Skeletal muscle satellite cell (primary cell): Measurements from ENCODE around the gene FAM181B.

Experiments
- H3K27me3 ChIP-seq: 2 replicates; pipeline ENCODE4 v1.7.0; 2013; ENCODE audit warnings: low read length; ENCODE audit not compliant: control insufficient read depth, insufficient read depth
- H3K36me3 ChIP-seq: 2 replicates; pipeline ENCODE4 v1.7.0; 2013; ENCODE audit warnings: mild to moderate bottlenecking, control low read depth, low read length; ENCODE audit not compliant: insufficient read depth
- H3K4me1 ChIP-seq: 2 replicates; pipeline ENCODE4 v1.7.0; 2013; ENCODE audit warnings: low read length; ENCODE audit not compliant: control insufficient read depth, insufficient read depth
- H3K4me2 ChIP-seq: 2 replicates; pipeline ENCODE4 v1.7.0; 2013; ENCODE audit warnings: mild to moderate bottlenecking, low read length
- H3K4me3 ChIP-seq: 2 replicates; pipeline ENCODE4 v1.7.0; 2013; ENCODE audit warnings: low read length
- H3K9ac ChIP-seq: 2 replicates; pipeline ENCODE4 v1.7.0; 2013; ENCODE audit warnings: mild to moderate bottlenecking, low read depth, low read length, moderate library complexity
- H3K9me3 ChIP-seq: replicated peaks from 2 replicates; pipeline ENCODE4 v1.7.0; 2013; ENCODE audit warnings: mild to moderate bottlenecking, control low read depth, low read length

Gene FAM181B

DNA sequence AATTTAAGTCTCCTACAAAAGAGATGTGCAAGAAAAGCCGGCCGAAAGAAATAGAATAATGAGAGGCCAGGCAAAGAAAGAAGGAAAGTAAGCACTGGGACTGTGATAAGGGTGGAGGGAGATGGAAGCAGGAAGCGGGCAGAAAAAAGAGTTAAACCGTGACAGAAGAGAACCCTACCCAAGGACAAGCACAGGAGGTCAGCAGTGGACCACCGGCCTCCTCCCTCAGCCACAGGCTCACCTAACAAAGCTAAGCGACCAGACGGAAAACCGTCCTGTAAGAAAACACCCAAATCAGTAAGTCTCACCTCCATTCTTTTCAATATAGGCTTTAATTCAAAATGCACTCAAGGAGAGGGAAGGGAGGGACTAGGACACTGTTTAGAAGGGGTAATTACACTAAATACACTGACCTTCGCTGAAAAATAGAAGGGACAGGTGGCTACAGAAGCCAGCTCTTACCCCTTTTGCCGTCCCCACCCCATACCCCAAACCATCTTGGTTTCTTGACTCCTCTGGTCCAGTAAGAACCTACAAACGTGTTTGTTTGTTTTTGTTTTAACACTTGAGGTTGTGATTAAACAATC is 1.9 kb downstream of the FAM181B start:
- H3K4me1 ChIP-seq, result no peaks in the 10 kb centered on the region
- no peaks in the 10 kb centered on the region for H3K9me3 ChIP-seq
- H3K4me3 ChIP-seq, result no peak overlapping the region
- peaks cover 75% of the 10 kb centered on the region for H3K27me3 ChIP-seq
- no peaks in the 10 kb centered on the region for H3K36me3 ChIP-seq
- no peak overlapping the region for H3K4me2 ChIP-seq
- no peak overlapping the region for H3K9ac ChIP-seq

- Histone ChIP-seq H3K4me2 (no peak overlapping the region), H3K36me3 (no peaks in the 10 kb centered on the region), H3K9me3 (no peaks in the 10 kb centered on the region), H3K4me3 (no peak overlapping the region), H3K27me3 (peaks cover 75% of the 10 kb centered on the region), H3K4me1 (no peaks in the 10 kb centered on the region), H3K9ac (no peak overlapping the region)
These were observed 2.9 kb downstream of the FAM181B start for GRCh38 chr11:82730754-82731153.

DNA sequence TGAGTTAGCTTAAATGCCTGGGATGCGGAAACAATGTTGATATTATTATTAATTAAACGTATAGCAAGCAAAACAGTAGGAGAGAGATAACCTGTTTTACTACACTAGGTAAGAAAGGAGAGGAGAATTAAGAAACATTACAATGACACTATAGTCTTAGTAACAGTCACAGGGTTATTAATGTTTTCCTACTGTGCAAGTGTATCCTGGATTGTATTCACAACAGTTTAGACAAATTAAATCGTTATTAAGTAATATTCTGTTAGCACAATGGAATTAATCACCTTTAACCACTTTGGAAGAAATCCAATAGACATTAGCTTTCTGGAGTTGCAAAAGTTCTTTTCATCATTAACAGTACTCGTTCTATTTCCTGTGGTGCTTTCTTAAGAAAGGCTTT is 3.4 kb downstream of the FAM181B start:
- H3K4me1 ChIP-seq, result no peaks in the 10 kb centered on the region
- no peaks in the 10 kb centered on the region for H3K9me3 ChIP-seq
- no peak overlapping the region for H3K4me2 ChIP-seq
- H3K4me3 ChIP-seq, result no peak overlapping the region
- no peaks in the 10 kb centered on the region for H3K36me3 ChIP-seq
- H3K9ac ChIP-seq, result no peak overlapping the region
- H3K27me3 ChIP-seq, result peaks cover 79% of the 10 kb centered on the region

DNA sequence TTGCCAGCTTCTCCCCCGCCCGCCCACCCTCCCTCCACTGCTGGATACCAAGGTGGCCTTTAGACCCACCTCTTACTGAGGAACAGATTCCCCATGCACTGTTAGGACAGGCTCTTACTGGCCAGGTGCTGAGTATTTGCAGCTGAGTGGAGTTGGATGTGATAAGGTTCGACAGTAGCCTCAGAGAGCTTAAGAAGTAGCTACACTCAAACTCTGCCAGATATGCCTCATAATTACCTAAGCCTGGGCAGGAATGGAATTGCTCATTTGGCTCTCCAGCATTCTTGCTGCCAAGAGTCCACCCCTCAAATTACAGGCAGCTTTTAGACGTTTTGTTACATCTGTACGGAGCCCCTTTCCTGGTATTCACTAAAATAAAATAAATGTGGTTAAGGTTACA is 9.6 kb downstream of the FAM181B start:
- no peak overlapping the region for H3K4me3 ChIP-seq
- no peak overlapping the region for H3K9ac ChIP-seq
- peaks cover 3% of the 10 kb centered on the region for H3K4me1 ChIP-seq
- H3K9me3 ChIP-seq, result no peaks in the 10 kb centered on the region
- peaks cover 27% of the 10 kb centered on the region for H3K27me3 ChIP-seq
- no peaks in the 10 kb centered on the region for H3K36me3 ChIP-seq
- no peak overlapping the region for H3K4me2 ChIP-seq

GRCh38 chr11:82722231-82722630 is 11.4 kb downstream of the FAM181B start:
- Histone ChIP-seq H3K9ac (no peak overlapping the region), H3K4me2 (no peak overlapping the region)

GRCh38 chr11:82720267-82721065 is 13.2 kb downstream of the FAM181B start:
- Histone ChIP-seq H3K4me3 (no peak overlapping the region), H3K4me1 (peaks cover 3% of the 10 kb centered on the region), H3K9me3 (no peaks in the 10 kb centered on the region), H3K27me3 (peaks cover 14% of the 10 kb centered on the region), H3K9ac (no peak overlapping the region), H3K4me2 (no peak overlapping the region), H3K36me3 (no peaks in the 10 kb centered on the region)

More at GRCh38 chr11:82722231-82722630, 11.4 kb downstream of the FAM181B start:
- no peaks in the 10 kb centered on the region for H3K9me3 ChIP-seq
- no peaks in the 10 kb centered on the region for H3K36me3 ChIP-seq
- peaks cover 23% of the 10 kb centered on the region for H3K27me3 ChIP-seq
- H3K4me3 ChIP-seq, result no peak overlapping the region
- peaks cover 3% of the 10 kb centered on the region for H3K4me1 ChIP-seq

DNA sequence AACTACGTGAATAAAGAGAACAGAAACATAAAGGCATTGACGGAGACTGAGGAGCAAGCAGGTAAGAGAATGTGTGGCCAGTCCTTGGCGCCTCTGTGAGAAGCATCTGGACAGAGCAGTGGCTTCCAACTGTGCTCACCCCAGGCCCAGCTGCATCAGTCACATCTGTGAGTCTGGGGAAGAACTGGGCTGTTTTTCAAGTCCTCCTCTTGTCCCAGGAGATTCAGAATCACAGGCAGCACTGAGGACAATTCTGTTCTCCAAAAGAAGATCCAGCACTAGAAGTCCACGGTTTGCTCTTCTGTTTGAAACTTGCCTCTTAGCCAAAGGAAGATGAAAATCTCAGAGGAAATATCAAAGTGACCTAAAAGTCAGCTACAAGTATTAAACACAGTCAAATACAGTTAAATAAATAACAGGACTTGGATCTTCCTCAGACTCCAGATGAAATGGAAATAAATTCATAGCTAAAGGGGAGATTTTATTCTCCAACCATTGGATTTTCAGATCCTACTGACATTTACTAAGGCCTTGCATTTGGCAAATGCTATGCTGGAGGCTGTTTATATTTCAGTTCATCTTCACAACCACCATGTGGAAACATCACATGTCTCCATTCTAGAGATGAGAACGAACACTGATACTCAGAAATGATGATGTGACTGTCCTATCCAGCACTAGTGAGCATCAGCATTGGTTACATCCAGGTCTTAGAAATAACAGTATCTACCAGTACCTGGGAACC is 14.1 kb downstream of the FAM181B start:
- Histone ChIP-seq H3K9ac (no peak overlapping the region), H3K36me3 (no peaks in the 10 kb centered on the region), H3K4me3 (no peak overlapping the region), H3K27me3 (peaks cover 9% of the 10 kb centered on the region), H3K4me1 (peaks cover 3% of the 10 kb centered on the region), H3K4me2 (no peak overlapping the region), H3K9me3 (no peaks in the 10 kb centered on the region)

- no peak overlapping the region for H3K4me2 ChIP-seq
- H3K4me1 ChIP-seq, result peaks cover 3% of the 10 kb centered on the region
- peaks cover 8% of the 10 kb centered on the region for H3K27me3 ChIP-seq
- no peaks in the 10 kb centered on the region for H3K9me3 ChIP-seq
- no peak overlapping the region for H3K9ac ChIP-seq
- no peak overlapping the region for H3K4me3 ChIP-seq
- H3K36me3 ChIP-seq, result no peaks in the 10 kb centered on the region
These were observed 14.8 kb downstream of the FAM181B start for GRCh38 chr11:82718821-82719220.

- Histone ChIP-seq H3K4me3 (no peak overlapping the region), H3K4me2 (no peak overlapping the region), H3K36me3 (no peaks in the 10 kb centered on the region), H3K9me3 (no peaks in the 10 kb centered on the region), H3K4me1 (peaks cover 3% of the 10 kb centered on the region), H3K27me3 (peaks cover 5% of the 10 kb centered on the region), H3K9ac (no peak overlapping the region)
These were observed 15.4 kb downstream of the FAM181B start for GRCh38 chr11:82718307-82718706.

DNA sequence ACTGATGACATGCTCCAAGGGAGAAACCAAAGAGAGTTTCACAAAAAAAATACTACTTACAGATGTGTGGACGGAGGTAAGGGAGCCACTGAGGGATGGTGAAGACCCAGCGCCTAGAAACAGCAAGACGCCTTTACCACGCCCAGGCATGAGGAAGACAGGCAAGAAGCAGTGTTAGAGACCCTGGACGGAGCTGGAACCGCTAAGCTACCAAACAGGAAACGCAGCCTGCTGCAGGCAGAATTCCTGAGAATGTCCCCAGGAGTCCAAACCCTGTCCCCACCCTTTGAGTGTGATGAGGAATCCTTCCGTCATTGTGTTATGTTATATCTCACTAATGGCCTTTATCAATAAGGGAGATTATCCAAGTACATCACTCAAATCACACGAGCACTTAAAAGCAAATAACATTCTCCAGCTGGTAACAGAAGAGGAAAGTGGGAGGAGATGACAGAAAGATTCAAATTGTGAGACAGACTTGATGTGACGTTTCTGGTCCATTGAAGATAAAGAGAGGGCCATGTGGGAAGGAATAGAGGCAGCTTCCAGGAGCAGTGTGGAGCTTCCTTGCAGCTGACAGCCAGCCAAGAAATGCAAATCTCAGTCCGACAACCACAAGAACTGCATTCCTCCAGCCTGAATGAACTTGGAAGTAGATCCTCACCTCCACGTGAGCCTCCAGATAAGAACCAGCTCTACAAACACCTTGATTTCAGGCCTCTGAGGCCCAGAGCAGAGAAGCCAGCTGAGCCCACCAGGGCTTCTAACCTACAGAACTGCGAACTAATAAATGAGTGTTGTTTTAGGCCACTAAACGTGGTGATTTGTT is 19.1 kb downstream of the FAM181B start:
- Histone ChIP-seq H3K27me3 (peaks cover 27% of the 10 kb centered on the region), H3K4me2 (no peak overlapping the region), H3K36me3 (no peaks in the 10 kb centered on the region), H3K9me3 (no peaks in the 10 kb centered on the region), H3K9ac (no peak overlapping the region), H3K4me3 (no peak overlapping the region), H3K4me1 (no peaks in the 10 kb centered on the region)

DNA sequence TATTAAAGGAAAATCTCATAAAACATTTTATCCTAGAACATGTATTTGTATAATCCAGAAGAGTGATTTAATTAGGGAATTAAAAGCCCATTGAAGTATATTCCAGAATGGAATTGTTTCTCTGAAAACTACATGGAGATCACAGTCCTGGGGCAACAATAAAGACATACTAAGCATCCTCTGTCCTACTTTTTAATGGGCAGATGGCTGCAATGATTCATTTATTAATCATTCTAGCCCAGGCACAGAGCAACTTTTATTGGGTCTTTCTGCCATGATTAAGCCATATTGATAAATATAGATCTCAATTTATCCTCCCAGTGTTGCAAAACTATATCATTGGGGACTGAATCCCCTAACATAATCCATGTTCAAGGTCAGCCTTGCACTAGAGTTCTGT is 22.0 kb downstream of the FAM181B start:
- Histone ChIP-seq H3K4me1 (no peaks in the 10 kb centered on the region), H3K9me3 (no peaks in the 10 kb centered on the region), H3K36me3 (no peaks in the 10 kb centered on the region), H3K9ac (no peak overlapping the region), H3K4me2 (no peak overlapping the region), H3K27me3 (peaks cover 27% of the 10 kb centered on the region), H3K4me3 (no peak overlapping the region)
